Measurements from ENCODE around the gene LIN37. TPM values are rescaled to one million over a fixed set of nuclear protein-coding genes. Genes with fewer than 3 reads are reported as not detected.

LIN37 gene
- total and polyA plus RNA-seq, 9 of the 15 experiments (the other 6 are each of a cell fraction or from before 2014, with no cell fraction given), result 1.2 to 12.5 (median 8.6) TPM

- TF ChIP-seq ZNF12 (CRISPR knock-in tag; IDR thresholded peaks at IDR 0.05) (no peak), RNF2 (IDR thresholded peaks at IDR 0.05) (peak; percentile 83; the same call in 1 of the 2 replicates), PHF21A (IDR thresholded peaks at IDR 0.05; ENCODE audit: borderline replicate concordance, low read depth) (peak; percentile 100), CHD2 (IDR thresholded peaks at IDR 0.05; ENCODE audit: low read depth, low read length) (peak; percentile 49; the same call in 1 of the 2 replicates), ESRRA (IDR thresholded peaks at IDR 0.05; ENCODE audit: borderline replicate concordance, low read depth) (no peak), FOXJ3 (CRISPR knock-in tag; IDR thresholded peaks at IDR 0.05) (no peak), CREB1 (IDR thresholded peaks at IDR 0.05) (peak; percentile 34; the same call in 1 of the 2 replicates), CREB1 (CRISPR knock-in tag; IDR thresholded peaks at IDR 0.05) (peak; percentile 74), SMARCE1 (IDR thresholded peaks at IDR 0.05) (no peak), BCOR (IDR thresholded peaks at IDR 0.05) (no peak), NFXL1 (CRISPR knock-in tag; IDR thresholded peaks at IDR 0.05) (no peak), AFF4 (CRISPR knock-in tag; IDR thresholded peaks at IDR 0.05) (no peak), ZNF436 (CRISPR knock-in tag; IDR thresholded peaks at IDR 0.05) (no peak), HMG20A (CRISPR knock-in tag; conservative IDR thresholded peaks at IDR 0.05) (no peak), PRMT5 (CRISPR knock-in tag; IDR thresholded peaks at IDR 0.05) (0 out of 2 replicates have a peak, but pooled peaks have one; percentile 53), CHCHD3 (CRISPR knock-in tag; IDR thresholded peaks at IDR 0.05) (no peak), TARDBP (IDR thresholded peaks at IDR 0.05) (no peak), MYBL2 (IDR thresholded peaks at IDR 0.05; ENCODE audit: low read depth) (no peak), MYBL2 (CRISPR knock-in tag; IDR thresholded peaks at IDR 0.05; ENCODE audit: borderline replicate concordance) (no peak), PTBP1 (IDR thresholded peaks at IDR 0.05; ENCODE audit: low read depth, low read length) (no peak), CREB5 (CRISPR knock-in tag; IDR thresholded peaks at IDR 0.05) (no peak), ETS2 (tag; IDR thresholded peaks at IDR 0.05; ENCODE audit: borderline replicate concordance, poor library complexity, severe bottlenecking) (no peak), SNRNP70 (optimal IDR thresholded peaks at IDR 0.05; ENCODE audit: low read depth, low read length) (no peak), GTF2A2 (tag; IDR thresholded peaks at IDR 0.05) (no peak), KLF1 (tag; IDR thresholded peaks at IDR 0.05) (no peak), USF2 (CRISPR knock-in tag; IDR thresholded peaks at IDR 0.05) (peak; percentile 74)
Observed at GRCh38 chr19:35704218-35704617, 44.2 kb upstream of the LIN37 start, which contains the start of gene ZBTB32 (continued).

All from K562 (cell line).